ENCODE results near the gene SV2A.

GRCh38 chr1:149936992-149937705 lies 19.5 kb upstream of the SV2A start:
- TF ChIP-seq CTCF (IDR thresholded peaks at IDR 0.05), result no peak
- no peak for TF ChIP-seq POLR2A (IDR thresholded peaks at IDR 0.05)
